GM12874 (cell line): ENCODE measurements around the gene COX7A1.

Experiments
- CTCF ChIP-seq: IDR thresholded peaks from 2 replicates; pipeline ENCODE4 v1.5.1; 2011; ENCODE audit warnings: low read depth, mild to moderate bottlenecking, control low read depth, low read length, moderate library complexity; ENCODE audit not compliant: insufficient read depth

Gene COX7A1

GRCh38 chr19:36169084-36169760 lies 17.0 kb upstream of the COX7A1 start:
- TF ChIP-seq CTCF: no peak

- no peak for TF ChIP-seq CTCF
Observed at GRCh38 chr19:36163813-36164212, 11.6 kb upstream of the COX7A1 start.

- no peak for TF ChIP-seq CTCF
Observed at GRCh38 chr19:36160821-36161596, 8.8 kb upstream of the COX7A1 start.

- TF ChIP-seq CTCF: no peak
Observed at GRCh38 chr19:36153126-36153525, 879 bp upstream of the COX7A1 start.

GRCh38 chr19:36152019-36152351 lies 262 bp downstream of the COX7A1 start:
- TF ChIP-seq CTCF: no peak

- no peak for TF ChIP-seq CTCF
Observed at GRCh38 chr19:36151144-36152018, 866 bp downstream of the COX7A1 start.

GRCh38 chr19:36150586-36150985 lies 1.7 kb downstream of the COX7A1 start:
- no peak for TF ChIP-seq CTCF
